WTC11 (cell line): ENCODE data around the gene KISS1R.

Experiments
- CREM ChIP-seq: sonication (generic); formaldehyde crosslinking; IDR thresholded peaks from 2 replicates; pipeline ENCODE4 v1.8.1; 2022; ENCODE audit warnings: mild to moderate bottlenecking, missing genetic modification reagents, moderate library complexity
- CTCF ChIP-seq: fragments of 200-600 bp; IDR thresholded peaks from 2 replicates; pipeline ENCODE4 v1.8.0; 2022; ENCODE audit warnings: antibody characterized with exemption
- ELF4 ChIP-seq: sonication (generic); formaldehyde crosslinking; IDR thresholded peaks from 2 replicates; pipeline ENCODE4 v1.8.1; 2022; ENCODE audit warnings: low read depth, mild to moderate bottlenecking, moderate library complexity, missing genetic modification reagents
- FOXJ3 ChIP-seq: sonication (generic); formaldehyde crosslinking; IDR thresholded peaks from 2 replicates; pipeline ENCODE4 v1.9.0; 2021; ENCODE audit warnings: missing genetic modification reagents, mild to moderate bottlenecking, borderline replicate concordance
- FOXP4 ChIP-seq: sonication (generic); formaldehyde crosslinking; IDR thresholded peaks from 2 replicates; pipeline ENCODE4 v1.8.0; 2022; ENCODE audit warnings: mild to moderate bottlenecking, missing genetic modification reagents
- GABPB1 ChIP-seq: sonication (generic); formaldehyde crosslinking; IDR thresholded peaks from 2 replicates; pipeline ENCODE4 v1.8.1; 2023; ENCODE audit warnings: mild to moderate bottlenecking, missing genetic modification reagents
- MXD4 ChIP-seq: fragments of 250-450 bp; sonication (Bioruptor Pico); IDR thresholded peaks from 2 replicates; pipeline ENCODE4 v1.8.0; 2021; ENCODE audit warnings: mild to moderate bottlenecking, moderate library complexity, borderline replicate concordance
- NR2C2 ChIP-seq: sonication (generic); formaldehyde crosslinking; IDR thresholded peaks from 2 replicates; pipeline ENCODE4 v1.8.0; 2022; ENCODE audit warnings: mild to moderate bottlenecking, missing genetic modification reagents
- OVOL2 ChIP-seq: fragments of 250-450 bp; sonication (Bioruptor Pico); IDR thresholded peaks from 2 replicates; pipeline ENCODE4 v1.9.0; 2021; ENCODE audit warnings: mild to moderate bottlenecking, borderline replicate concordance
- SMAD3 ChIP-seq: sonication (generic); formaldehyde crosslinking; IDR thresholded peaks from 2 replicates; pipeline ENCODE4 v1.8.0; 2022; ENCODE audit warnings: missing genetic modification reagents, mild to moderate bottlenecking, borderline replicate concordance
- STAT6 ChIP-seq: sonication (generic); formaldehyde crosslinking; conservative IDR thresholded peaks from 2 replicates; pipeline ENCODE4 v1.8.1; 2023; ENCODE audit warnings: mild to moderate bottlenecking, low read depth, missing genetic modification reagents, moderate library complexity
- TP53 ChIP-seq: sonication (generic); formaldehyde crosslinking; IDR thresholded peaks from 2 replicates; pipeline ENCODE4 v1.8.1; 2023; ENCODE audit warnings: mild to moderate bottlenecking, missing genetic modification reagents
- USF2 ChIP-seq: sonication (generic); formaldehyde crosslinking; IDR thresholded peaks from 2 replicates; pipeline ENCODE4 v1.8.1; 2023; ENCODE audit warnings: mild to moderate bottlenecking, missing genetic modification reagents, moderate library complexity
- ZSCAN18 ChIP-seq: fragments of 250-450 bp; sonication (Bioruptor Pico); IDR thresholded peaks from 2 replicates; pipeline ENCODE4 v2.1.2; 2022; ENCODE audit warnings: mild to moderate bottlenecking, moderate library complexity

- TF ChIP-seq TP53 (no peak), STAT6 (CRISPR knock-in tag) (no peak), OVOL2 (CRISPR knock-in tag) (no peak), MXD4 (CRISPR knock-in tag) (no peak), CREM (CRISPR knock-in tag) (no peak), FOXJ3 (CRISPR knock-in tag) (no peak), CTCF (no peak), GABPB1 (CRISPR knock-in tag) (no peak), NR2C2 (CRISPR knock-in tag) (no peak), ZSCAN18 (CRISPR knock-in tag) (no peak), SMAD3 (CRISPR knock-in tag) (no peak), FOXP4 (CRISPR knock-in tag) (no peak), USF2 (CRISPR knock-in tag) (no peak), ELF4 (CRISPR knock-in tag) (no peak)
Observed at GRCh38 chr19:916645-917322, 349 bp upstream of the KISS1R start.
